HL-60/S4 treated with phorbol 12-myristate 13-acetate at 8.2 ng/mL for 4 days and 3 days (cell line): ENCODE measurements around the gene SLC2A4RG.

ENCODE experiments used
- in situ Hi-C: fragments of 300-500 bp; cut with MboI; formaldehyde crosslinking; loops from 2 replicates; pipeline ENCODE4 v1.15.0; 2022; ENCODE audit warnings: low sequenced_read_pairs

Gene SLC2A4RG, protein sequence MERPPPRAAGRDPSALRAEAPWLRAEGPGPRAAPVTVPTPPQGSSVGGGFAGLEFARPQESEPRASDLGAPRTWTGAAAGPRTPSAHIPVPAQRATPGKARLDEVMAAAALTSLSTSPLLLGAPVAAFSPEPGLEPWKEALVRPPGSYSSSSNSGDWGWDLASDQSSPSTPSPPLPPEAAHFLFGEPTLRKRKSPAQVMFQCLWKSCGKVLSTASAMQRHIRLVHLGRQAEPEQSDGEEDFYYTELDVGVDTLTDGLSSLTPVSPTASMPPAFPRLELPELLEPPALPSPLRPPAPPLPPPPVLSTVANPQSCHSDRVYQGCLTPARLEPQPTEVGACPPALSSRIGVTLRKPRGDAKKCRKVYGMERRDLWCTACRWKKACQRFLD

DNA sequence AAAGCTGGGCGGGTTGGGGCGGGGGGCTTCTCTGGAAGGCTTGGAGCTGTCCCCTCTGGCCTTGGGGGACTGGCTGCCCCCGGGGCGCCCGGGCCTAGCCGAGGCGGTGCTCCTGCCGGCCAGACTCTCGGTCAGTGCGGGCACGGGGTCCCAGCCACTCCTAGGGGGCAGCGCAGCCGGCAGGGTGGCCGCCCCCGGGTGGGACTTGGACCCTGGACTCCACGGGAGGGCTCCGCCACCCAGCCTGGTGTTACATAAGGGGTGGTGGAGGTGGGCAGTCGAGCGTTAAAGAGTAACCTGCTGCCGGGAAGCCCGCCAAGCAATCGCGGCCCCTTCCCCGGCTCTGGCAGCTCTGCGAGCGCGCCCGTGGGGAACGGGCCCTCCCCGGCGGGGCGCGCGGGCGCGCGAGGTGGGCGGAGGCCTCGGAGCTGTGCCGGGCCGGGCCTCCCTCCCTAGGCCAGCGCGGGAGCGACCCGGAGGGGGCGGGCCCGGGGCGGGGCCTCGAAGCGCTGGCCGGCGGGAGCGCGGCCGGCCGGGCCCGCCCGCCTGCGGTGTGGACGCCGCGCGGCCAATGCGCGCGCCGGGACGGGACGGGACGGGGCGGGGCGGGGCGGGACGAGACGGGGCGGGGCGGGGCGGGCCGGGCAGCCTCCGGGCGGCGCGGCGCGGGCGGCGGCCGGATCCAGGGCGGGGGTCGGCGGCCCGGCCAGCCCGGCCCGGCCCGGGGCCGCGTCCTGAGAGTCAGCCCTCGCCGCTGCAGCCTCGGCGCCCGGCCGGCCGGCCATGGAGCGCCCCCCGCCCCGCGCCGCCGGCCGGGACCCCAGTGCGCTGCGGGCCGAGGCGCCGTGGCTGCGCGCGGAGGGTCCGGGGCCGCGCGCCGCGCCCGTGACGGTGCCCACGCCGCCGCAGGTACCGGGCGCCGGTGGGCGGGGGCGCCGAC is at the start of gene SLC2A4RG:
SLC2A4RG (plus strand) TSS at position 647 of the 940 bp plus-strand sequence; CDS start at position 784, 137 bp downstream.
- in situ Hi-C loops, result no loop called here

- in situ Hi-C loops, result no loop called here
These were observed 49.3 kb upstream of the SLC2A4RG start for GRCh38 chr20:63690003-63690897.

GRCh38 chr20:63690898-63691710 is 48.5 kb upstream of the SLC2A4RG start:
- in situ Hi-C loops, result no loop called here

DNA sequence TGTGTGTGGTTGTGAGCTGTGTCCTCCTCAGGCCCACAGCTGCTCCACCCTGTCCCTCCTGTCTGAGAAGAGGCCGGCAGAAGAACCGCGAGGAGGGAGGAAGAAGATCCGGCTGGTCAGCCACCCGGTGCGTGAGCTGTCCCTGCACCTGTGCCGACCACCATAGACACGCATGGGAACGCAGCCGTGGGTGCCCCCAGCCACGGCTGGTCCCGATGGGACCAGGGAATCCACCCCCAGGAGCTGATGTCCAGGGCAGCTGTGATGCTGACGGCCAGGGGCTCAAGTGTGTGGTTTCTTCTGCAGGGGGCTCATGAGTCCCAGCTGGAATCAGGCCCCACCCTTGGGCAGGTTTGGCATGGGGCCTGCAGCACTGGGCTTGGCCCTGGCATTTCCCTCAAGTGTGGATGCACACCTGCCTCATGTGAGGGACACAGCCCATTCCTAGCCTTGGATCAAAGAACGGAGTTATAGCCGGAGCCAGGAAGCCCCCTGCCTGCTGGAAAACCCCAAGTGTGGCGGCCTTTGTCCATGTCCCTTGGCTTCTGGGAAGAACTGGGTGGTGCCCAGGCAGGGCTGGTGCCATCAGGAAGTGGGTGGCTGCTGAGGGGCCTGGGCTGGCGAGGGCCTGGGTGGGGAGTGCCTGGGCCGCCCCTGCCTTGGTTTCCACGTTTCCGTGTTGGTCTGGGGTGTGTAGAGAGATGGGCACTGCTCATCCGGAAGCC is 47.7 kb upstream of the SLC2A4RG start:
- in situ Hi-C loops, result no loop called here

DNA sequence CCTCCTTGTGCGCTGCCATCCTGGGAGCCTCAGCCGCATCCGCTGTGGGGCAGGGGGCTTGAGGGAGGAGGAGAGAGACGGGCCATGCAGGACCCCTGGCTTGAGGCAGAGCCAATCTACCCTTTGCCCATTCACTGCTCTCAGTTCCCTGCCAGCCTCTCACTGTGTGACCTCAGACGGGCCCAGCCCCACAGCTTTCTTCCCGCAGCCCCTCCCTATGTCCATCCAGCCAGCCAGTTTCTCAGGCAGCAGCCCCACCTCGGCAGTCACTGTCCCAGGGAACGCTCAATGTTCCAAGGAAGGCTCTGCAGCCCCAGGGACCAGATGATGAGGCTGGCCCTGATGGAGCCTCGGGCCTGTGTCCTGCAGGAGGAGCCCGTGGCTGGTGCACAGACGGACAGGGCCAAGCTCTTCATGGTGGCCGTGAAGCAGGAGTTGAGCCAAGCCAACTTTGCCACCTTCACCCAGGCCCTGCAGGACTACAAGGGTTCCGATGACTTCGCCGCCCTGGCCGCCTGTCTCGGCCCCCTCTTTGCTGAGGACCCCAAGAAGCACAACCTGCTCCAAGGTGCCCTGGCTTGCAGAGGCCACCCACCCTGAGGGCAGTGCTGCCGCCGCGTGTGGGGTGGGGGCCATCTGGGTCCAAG is 47.0 kb upstream of the SLC2A4RG start:
- in situ Hi-C loops, result no loop called here

DNA sequence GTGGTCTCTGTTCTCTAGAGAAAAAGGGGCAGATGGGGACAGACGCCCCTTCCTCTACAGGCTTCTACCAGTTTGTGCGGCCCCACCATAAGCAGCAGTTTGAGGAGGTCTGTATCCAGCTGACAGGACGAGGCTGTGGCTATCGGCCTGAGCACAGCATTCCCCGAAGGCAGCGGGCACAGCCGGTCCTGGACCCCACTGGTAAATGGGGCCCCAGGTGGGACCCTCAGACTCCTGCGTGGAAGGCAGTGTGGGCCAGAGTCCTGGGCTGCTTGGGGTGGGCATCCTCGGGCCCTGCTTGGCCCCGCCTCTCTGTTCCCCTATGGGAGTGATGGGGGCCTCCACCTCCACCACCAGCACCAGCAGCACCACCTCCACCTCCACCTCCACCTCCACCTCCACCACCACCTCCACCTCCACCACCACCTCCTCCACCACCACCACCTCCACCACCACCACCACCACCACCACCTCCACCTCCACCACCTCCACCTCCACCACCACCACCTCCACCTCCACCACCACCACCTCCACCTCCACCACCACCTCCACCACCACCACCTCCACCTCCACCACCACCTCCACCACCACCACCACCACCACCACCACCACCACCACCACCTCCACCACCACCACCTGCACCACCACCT is 46.4 kb upstream of the SLC2A4RG start:
- in situ Hi-C loops, result no loop called here

GRCh38 chr20:63693733-63694583 is 45.6 kb upstream of the SLC2A4RG start:
- in situ Hi-C loops, result no loop called here

DNA sequence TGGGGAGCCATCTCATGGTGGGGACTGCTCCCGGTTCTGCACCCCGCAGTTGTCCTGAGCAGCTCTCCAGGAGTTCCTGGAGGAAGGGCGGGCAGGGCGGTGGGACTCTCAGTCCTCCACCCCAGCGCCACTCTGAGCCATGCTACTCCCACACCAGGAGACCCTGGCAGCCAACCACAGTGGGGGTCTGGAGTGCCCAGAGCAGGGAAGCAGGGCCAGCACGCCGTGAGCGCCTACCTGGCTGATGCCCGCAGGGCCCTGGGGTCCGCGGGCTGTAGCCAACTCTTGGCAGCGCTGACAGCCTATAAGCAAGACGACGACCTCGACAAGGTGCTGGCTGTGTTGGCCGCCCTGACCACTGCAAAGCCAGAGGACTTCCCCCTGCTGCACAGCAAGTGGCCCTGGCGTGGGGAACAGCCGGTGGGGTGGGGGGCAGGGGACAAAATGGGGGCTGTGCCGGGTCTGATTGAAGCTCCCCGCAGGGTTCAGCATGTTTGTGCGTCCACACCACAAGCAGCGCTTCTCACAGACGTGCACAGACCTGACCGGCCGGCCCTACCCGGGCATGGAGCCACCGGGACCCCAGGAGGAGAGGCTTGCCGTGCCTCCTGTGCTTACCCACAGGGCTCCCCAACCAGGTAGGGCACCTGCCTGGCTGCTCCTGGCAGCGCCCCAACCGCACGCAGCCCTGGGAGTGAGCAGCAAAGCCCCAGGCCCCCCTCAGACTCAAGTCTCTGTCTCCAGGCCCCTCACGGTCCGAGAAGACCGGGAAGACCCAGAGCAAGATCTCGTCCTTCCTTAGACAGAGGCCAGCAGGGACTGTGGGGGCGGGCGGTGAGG is 44.8 kb upstream of the SLC2A4RG start:
- in situ Hi-C loops, result no loop called here

DNA sequence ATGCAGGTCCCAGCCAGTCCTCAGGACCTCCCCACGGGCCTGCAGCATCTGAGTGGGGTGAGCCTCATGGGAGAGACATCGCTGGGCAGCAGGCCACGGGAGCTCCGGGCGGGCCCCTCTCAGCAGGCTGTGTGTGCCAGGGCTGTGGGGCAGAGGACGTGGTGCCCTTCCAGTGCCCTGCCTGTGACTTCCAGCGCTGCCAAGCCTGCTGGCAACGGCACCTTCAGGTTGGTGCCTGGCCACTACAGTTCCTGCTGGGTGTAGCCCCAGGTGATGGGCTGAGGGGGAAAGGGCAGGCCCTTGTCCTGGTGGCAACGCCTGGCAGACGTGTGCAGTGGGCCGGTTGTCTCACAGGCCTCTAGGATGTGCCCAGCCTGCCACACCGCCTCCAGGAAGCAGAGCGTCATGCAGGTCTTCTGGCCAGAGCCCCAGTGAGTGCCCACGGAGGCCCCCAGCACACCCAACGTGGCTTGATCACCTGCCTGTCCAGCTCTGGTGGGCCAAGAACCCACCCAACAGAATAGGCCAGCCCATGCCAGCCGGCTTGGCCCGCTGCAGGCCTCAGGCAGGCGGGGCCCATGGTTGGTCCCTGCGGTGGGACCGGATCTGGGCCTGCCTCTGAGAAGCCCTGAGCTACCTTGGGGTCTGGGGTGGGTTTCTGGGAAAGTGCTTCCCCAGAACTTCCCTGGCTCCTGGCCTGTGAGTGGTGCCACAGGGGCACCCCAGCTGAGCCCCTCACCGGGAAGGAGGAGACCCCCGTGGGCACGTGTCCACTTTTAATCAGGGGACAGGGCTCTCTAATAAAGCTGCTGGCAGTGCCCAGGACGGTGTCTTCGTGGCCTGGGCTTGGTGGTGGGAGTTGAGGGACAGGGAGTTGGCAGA is 43.9 kb upstream of the SLC2A4RG start:
- in situ Hi-C loops, result no loop called here

GRCh38 chr20:63696306-63696627 is 43.3 kb upstream of the SLC2A4RG start:
- in situ Hi-C loops, result no loop called here

GRCh38 chr20:63696628-63697356 is 42.8 kb upstream of the SLC2A4RG start, which contains the start of gene TNFRSF6B:
Gene TNFRSF6B (plus strand): TSS chr20:63696652. CDS start chr20:63696768, 116 bp downstream.
- in situ Hi-C loops, result no loop called here

GRCh38 chr20:63697357-63697867 is 42.2 kb upstream of the SLC2A4RG start:
- in situ Hi-C loops, result no loop called here

DNA sequence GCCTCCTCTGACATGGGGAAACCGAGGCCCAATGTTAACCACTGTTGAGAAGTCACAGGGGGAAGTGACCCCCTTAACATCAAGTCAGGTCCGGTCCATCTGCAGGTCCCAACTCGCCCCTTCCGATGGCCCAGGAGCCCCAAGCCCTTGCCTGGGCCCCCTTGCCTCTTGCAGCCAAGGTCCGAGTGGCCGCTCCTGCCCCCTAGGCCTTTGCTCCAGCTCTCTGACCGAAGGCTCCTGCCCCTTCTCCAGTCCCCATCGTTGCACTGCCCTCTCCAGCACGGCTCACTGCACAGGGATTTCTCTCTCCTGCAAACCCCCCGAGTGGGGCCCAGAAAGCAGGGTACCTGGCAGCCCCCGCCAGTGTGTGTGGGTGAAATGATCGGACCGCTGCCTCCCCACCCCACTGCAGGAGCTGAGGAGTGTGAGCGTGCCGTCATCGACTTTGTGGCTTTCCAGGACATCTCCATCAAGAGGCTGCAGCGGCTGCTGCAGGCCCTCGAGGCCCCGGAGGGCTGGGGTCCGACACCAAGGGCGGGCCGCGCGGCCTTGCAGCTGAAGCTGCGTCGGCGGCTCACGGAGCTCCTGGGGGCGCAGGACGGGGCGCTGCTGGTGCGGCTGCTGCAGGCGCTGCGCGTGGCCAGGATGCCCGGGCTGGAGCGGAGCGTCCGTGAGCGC is 41.6 kb upstream of the SLC2A4RG start:
- in situ Hi-C loops, result no loop called here
